NB4 (cell line): ENCODE data around the gene PEX26.

Experiments used
- DNase-seq: peaks from one replicate; pipeline ENCODE4 v3.0.0; 2010; ENCODE audit warnings: low read depth
- H3K4me3 ChIP-seq: one replicate; pipeline ENCODE4 v1.5.1; 2011; ENCODE audit warnings: mild to moderate bottlenecking, low read depth, low read length, moderate library complexity
- MAX ChIP-seq: IDR thresholded peaks from 2 replicates; pipeline ENCODE4 v1.6.1; 2011; ENCODE audit warnings: low read depth, low read length
- MYC ChIP-seq: IDR thresholded peaks from 2 replicates; pipeline ENCODE4 v1.6.1; 2011; ENCODE audit warnings: low read depth, low read length
- POLR2A ChIP-seq: IDR thresholded peaks from 2 replicates; pipeline ENCODE4 v1.6.1; 2011; ENCODE audit warnings: mild to moderate bottlenecking; ENCODE audit not compliant: insufficient read length; ENCODE audit errors: extremely low read depth
- TF ChIP-seq, protein P1 (sequence below): IDR thresholded peaks from one replicate; pipeline ENCODE4 v1.5.1; 2012; ENCODE audit warnings: low read depth, low read length

The PEX26 gene

DNA sequence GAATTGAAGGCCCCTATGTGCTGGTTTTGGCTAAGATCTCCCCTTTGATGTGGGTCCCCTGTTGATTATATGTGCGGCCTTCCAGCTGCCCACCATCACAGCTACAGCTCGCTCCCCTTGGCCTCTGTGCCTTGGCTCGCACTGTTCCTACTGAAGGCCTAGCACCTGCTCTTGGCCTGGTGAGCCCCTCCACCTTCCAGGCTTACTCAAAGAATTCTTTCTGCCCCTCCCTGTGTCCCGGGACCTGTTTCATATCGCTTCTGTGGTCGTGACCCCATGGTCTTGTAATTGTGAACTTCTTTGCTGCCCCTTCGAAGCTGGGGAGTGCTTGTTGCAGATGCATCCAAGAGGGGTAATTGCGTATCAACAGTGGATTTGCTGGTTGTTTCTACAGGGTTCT, 12.5 kb downstream of the PEX26 start:
- no peak for TF ChIP-seq MAX
- TF ChIP-seq, protein P1, sequence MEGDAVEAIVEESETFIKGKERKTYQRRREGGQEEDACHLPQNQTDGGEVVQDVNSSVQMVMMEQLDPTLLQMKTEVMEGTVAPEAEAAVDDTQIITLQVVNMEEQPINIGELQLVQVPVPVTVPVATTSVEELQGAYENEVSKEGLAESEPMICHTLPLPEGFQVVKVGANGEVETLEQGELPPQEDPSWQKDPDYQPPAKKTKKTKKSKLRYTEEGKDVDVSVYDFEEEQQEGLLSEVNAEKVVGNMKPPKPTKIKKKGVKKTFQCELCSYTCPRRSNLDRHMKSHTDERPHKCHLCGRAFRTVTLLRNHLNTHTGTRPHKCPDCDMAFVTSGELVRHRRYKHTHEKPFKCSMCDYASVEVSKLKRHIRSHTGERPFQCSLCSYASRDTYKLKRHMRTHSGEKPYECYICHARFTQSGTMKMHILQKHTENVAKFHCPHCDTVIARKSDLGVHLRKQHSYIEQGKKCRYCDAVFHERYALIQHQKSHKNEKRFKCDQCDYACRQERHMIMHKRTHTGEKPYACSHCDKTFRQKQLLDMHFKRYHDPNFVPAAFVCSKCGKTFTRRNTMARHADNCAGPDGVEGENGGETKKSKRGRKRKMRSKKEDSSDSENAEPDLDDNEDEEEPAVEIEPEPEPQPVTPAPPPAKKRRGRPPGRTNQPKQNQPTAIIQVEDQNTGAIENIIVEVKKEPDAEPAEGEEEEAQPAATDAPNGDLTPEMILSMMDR: no peak
- no peak for TF ChIP-seq POLR2A
- no peak for TF ChIP-seq MYC
- no peak overlapping the region for H3K4me3 ChIP-seq
- no peak for DNase-seq

DNA sequence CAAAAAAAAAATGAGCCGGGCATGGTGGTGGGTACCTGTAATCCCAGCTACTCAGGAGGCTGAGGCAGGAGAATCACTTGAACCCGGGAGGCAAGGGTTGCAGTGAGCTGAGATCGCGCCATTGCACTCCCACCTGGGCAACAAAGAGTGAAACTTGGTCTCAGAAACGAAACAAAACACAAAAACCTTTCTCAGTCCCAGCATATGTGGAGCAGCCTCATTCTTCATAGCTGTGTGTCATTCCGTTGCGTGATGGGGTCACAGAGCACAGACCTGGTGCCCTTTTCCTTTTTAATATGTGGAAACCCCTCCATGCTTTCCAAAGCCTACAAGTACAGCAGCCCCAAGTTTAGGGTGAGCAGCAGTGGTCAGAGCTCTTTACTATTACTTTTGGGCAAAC, 13.7 kb downstream of the PEX26 start:
- TF ChIP-seq MYC: no peak
- no peak for TF ChIP-seq MAX
- no peak for TF ChIP-seq POLR2A
- TF ChIP-seq, protein P1: no peak
- no peak overlapping the region for H3K4me3 ChIP-seq
- no peak for DNase-seq

GRCh38 chr22:18091916-18092526, 14.2 kb downstream of the PEX26 start:
- TF ChIP-seq MAX (no peak), POLR2A (no peak), MYC (no peak)
- TF ChIP-seq, protein P1: no peak
- H3K4me3 ChIP-seq: no peak overlapping the region
- DNase-seq: no peak

GRCh38 chr22:18093661-18094060, 15.9 kb downstream of the PEX26 start:
- no peak for DNase-seq
- TF ChIP-seq, protein P1: no peak
- TF ChIP-seq POLR2A (no peak), MYC (no peak), MAX (no peak)
- no peak overlapping the region for H3K4me3 ChIP-seq

GRCh38 chr22:18095101-18095805, 17.5 kb downstream of the PEX26 start:
- TF ChIP-seq MYC (no peak), POLR2A (no peak)
- TF ChIP-seq, protein P1: no peak
- DNase-seq: no peak

More at GRCh38 chr22:18095101-18095805, 17.5 kb downstream of the PEX26 start:
- no peak overlapping the region for H3K4me3 ChIP-seq
